Gastrocnemius medialis (tissue), 4 donors: ENCODE data around the gene PALM3. TPM values are rescaled to one million over a fixed set of nuclear protein-coding genes. Genes with fewer than 3 reads are reported as not detected.

Source experiments
- ATAC-seq, 2 donors: fragments of 150-250 bp; one replicate each; pipeline ENCODE4 v1.9.1; 2016
- DNase-seq, 2 donors: peaks; one replicate each; pipeline ENCODE4 v3.0.0-alpha.2; 2019
- H3K27ac ChIP-seq, 4 donors: fragments of 200-600 bp; sonication (generic); 1 replicate in 1 of 4; 2 replicates in 3 of 4; pipeline ENCODE4 v1.5.1; 2016 to 2018; ENCODE audit warnings: mild to moderate bottlenecking in 2 of 4, moderate library complexity in 1 of 4
- H3K27me3 ChIP-seq, 3 donors: fragments of 200-600 bp; sonication (generic) in 2 of 3; 1 replicate in 1 of 3; 2 replicates in 2 of 3; pipeline versions ENCODE4 v1.5.1 to v1.6.0; 2016 to 2019; ENCODE audit warnings: mild to moderate bottlenecking in 1 of 3, moderate library complexity in 1 of 3
- H3K36me3 ChIP-seq, 2 donors: fragments of 200-600 bp; sonication (generic) in 1 of 2; one replicate each; pipeline ENCODE4 v1.5.1; 2017 to 2018
- H3K4me1 ChIP-seq, 2 donors: fragments of 200-600 bp; sonication (generic) in 1 of 2; one replicate each; pipeline ENCODE4 v1.5.1; 2016 to 2017; ENCODE audit warnings: mild to moderate bottlenecking in 2 of 2
- H3K4me3 ChIP-seq, 4 donors: fragments of 200-600 bp; sonication (generic) in 3 of 4; 1 replicate in 1 of 4; 2 replicates in 3 of 4; pipeline ENCODE4 v1.5.1; 2016 to 2019; ENCODE audit warnings: mild to moderate bottlenecking in 2 of 4
- H3K9me3 ChIP-seq, 3 donors: fragments of 200-600 bp; sonication (generic) in 2 of 3; 1 replicate in 1 of 3; 2 replicates in 2 of 3; pipeline ENCODE4 v1.5.1; 2016 to 2019
- CTCF ChIP-seq, 5 experiments: fragments of 450-650 bp in 3 of 5; fragments of 200-600 bp in 2 of 5; sonication (generic) in 2 of 5; IDR thresholded peaks in 4 of 5; conservative IDR thresholded peaks in 1 of 5; 1 replicate in 4 of 5; 2 replicates in 1 of 5; pipeline ENCODE4 v1.5.1; 2016 to 2019; ENCODE audit warnings: antibody characterized with exemption in 5 of 5, mild to moderate bottlenecking in 3 of 5, moderate library complexity in 3 of 5
- POLR2A ChIP-seq, 2 donors: fragments of 450-650 bp; IDR thresholded peaks; one replicate each; pipeline ENCODE4 v1.6.1; 2017; ENCODE audit warnings: antibody characterized with exemption in 2 of 2, mild to moderate bottlenecking in 2 of 2, moderate library complexity in 2 of 2
- in situ Hi-C, 4 donors: fragments of 200-750 bp; cut with MboI; loops; one replicate each; pipeline versions ENCODE4 v1.15.0 to v1.8.0; 2017; ENCODE audit warnings: low sequenced_read_pairs in 4 of 4
- intact Hi-C: fragments of 100-400 bp; cut with DNase I; formaldehyde crosslinking; loops from one replicate; pipeline ENCODE4 v1.15.1; 2023; ENCODE audit warnings: low total_unique reads
- total RNA-seq, 4 donors: library from RNA; depleted of rRNA; stranded (reverse); fragments of >200 nt; gene quantifications; one replicate each; pipeline versions ENCODE4 v1.1.0 to v1.2.3, GENCODE V29; 2016

Gene PALM3
- total RNA-seq, 4 donors from 2014 or later, result not detected

- TF ChIP-seq CTCF (IDR thresholded peaks at IDR 0.05 in 4 of 5, conservative IDR thresholded peaks at IDR 0.05 in 1 of 5) (no peak), POLR2A (IDR thresholded peaks at IDR 0.05) (no peak)
- in situ Hi-C loops (no loop called here), intact Hi-C loops (loop anchor here (2.0 kb wide), 2 partner anchors 16 to 24 kb away; no protein-coding TSS in a partner anchor)
- DNase-seq (peak; percentile 90 to 92), ATAC-seq (peak; percentile 76 to 77)
- Histone ChIP-seq H3K9me3 (peaks cover 0 to 9% (median 7%) of the 10 kb centered on the region in 3 donors), H3K27ac (peak within 1 kb of the TSS; percentile 89 to 96 (median 92)), H3K4me1 (peaks cover 0 to 5% of the 10 kb centered on the region in 2 donors), H3K27me3 (no peaks in the 10 kb centered on the region), H3K36me3 (peaks cover 0 to 13% of the 10 kb centered on the region in 2 donors), H3K4me3 (peak within 1 kb of the TSS; percentile 63 to 89 (median 79))
Measured at GRCh38 chr19:14090509-14091080, 28.7 kb upstream of the PALM3 start, which contains the start of gene SAMD1. Gene SAMD1, minus strand, starts transcription at chr19:14090751.

GRCh38 chr19:14089662-14090508, 28.0 kb upstream of the PALM3 start:
- intact Hi-C loops, result loop anchor here (2.0 kb wide), 2 partner anchors 17 to 25 kb away; no protein-coding TSS in a partner anchor
- peak in 4 of 5 experiments; percentile 13 to 21 (median 19) for TF ChIP-seq CTCF (IDR thresholded peaks at IDR 0.05 in 4 of 5, conservative IDR thresholded peaks at IDR 0.05 in 1 of 5)
- TF ChIP-seq POLR2A (IDR thresholded peaks at IDR 0.05), result peak in 1 of 2 donors; percentile 23
- Histone ChIP-seq H3K9me3 (peaks cover 0 to 9% (median 7%) of the 10 kb centered on the region in 3 donors), H3K27me3 (no peaks in the 10 kb centered on the region), H3K4me1 (peaks cover 0 to 5% of the 10 kb centered on the region in 2 donors), H3K4me3 (peak overlapping the region; percentile 63 to 89 (median 79)), H3K27ac (peak overlapping the region; percentile 89 to 96 (median 92)), H3K36me3 (peaks cover 0 to 13% of the 10 kb centered on the region in 2 donors)
- in situ Hi-C loops, result loop anchor here in 1 of 4 donors (10.0 kb wide), 1 partner anchor 305 kb away; no protein-coding TSS in a partner anchor
- DNase-seq (peak in 1 of 2 donors; percentile 52), ATAC-seq (peak; percentile 45 to 46)

- intact Hi-C loops, result no loop called here
- Histone ChIP-seq H3K4me3 (peak overlapping the region; percentile 25 to 76 (median 52)), H3K36me3 (peaks cover 0 to 13% of the 10 kb centered on the region in 2 donors), H3K9me3 (peaks cover 0 to 9% (median 7%) of the 10 kb centered on the region in 3 donors), H3K27me3 (no peaks in the 10 kb centered on the region), H3K27ac (peak overlapping the region; percentile 70 to 92 (median 87)), H3K4me1 (peaks cover 0 to 5% of the 10 kb centered on the region in 2 donors)
- no peak for DNase-seq
- in situ Hi-C loops, result loop anchor here in 1 of 4 donors (10.0 kb wide), 1 partner anchor 305 kb away; no protein-coding TSS in a partner anchor
- no peak for ATAC-seq
- TF ChIP-seq CTCF (IDR thresholded peaks at IDR 0.05 in 4 of 5, conservative IDR thresholded peaks at IDR 0.05 in 1 of 5) (no peak), POLR2A (IDR thresholded peaks at IDR 0.05) (no peak)
Measured at GRCh38 chr19:14089412-14089661, 27.5 kb upstream of the PALM3 start.

- Histone ChIP-seq H3K36me3 (peaks cover 0 to 13% of the 10 kb centered on the region in 2 donors), H3K4me3 (peak overlapping the region; percentile 25 to 76 (median 52)), H3K27ac (peak overlapping the region; percentile 70 to 92 (median 87)), H3K9me3 (peaks cover 0 to 9% (median 7%) of the 10 kb centered on the region in 3 donors), H3K4me1 (peaks cover 0 to 5% of the 10 kb centered on the region in 2 donors), H3K27me3 (no peaks in the 10 kb centered on the region)
- no peak for TF ChIP-seq POLR2A (IDR thresholded peaks at IDR 0.05)
- in situ Hi-C loops (loop anchor here in 1 of 4 donors (10.0 kb wide), 1 partner anchor 304 kb away; no protein-coding TSS in a partner anchor), intact Hi-C loops (no loop called here)
- DNase-seq (no peak), ATAC-seq (no peak)
Measured at GRCh38 chr19:14088634-14089411, 26.9 kb upstream of the PALM3 start.
